Fibroblast of peridontal ligament (primary cell): ENCODE results near the gene GRK3.
"Not testable (repeated sequence)": the region's sequence is repeated elsewhere in the genome, so short reads cannot be mapped to it uniquely, and the experiment has no call there.

Experiments
- DNase-seq: peaks from one replicate; pipeline ENCODE4 v3.0.0-alpha.2; 2010; ENCODE audit errors: extremely low read depth

The GRK3 gene

GRCh38 chr22:25571969-25572707 lies 7.7 kb downstream of the GRK3 start:
- not testable (repeated sequence) for DNase-seq

GRCh38 chr22:25572708-25573171 lies 8.3 kb downstream of the GRK3 start:
- no peak for DNase-seq

GRCh38 chr22:25573841-25574240 lies 9.4 kb downstream of the GRK3 start:
- no peak for DNase-seq

- no peak for DNase-seq
Observed at GRCh38 chr22:25574736-25575135, 10.3 kb downstream of the GRK3 start.

GRCh38 chr22:25575674-25576392 lies 11.4 kb downstream of the GRK3 start:
- not testable (repeated sequence) for DNase-seq

GRCh38 chr22:25581452-25581851 lies 17.0 kb downstream of the GRK3 start:
- DNase-seq = not testable (repeated sequence)

- peak; percentile 19 for DNase-seq
Observed at GRCh38 chr22:25582946-25583345, 18.5 kb downstream of the GRK3 start.

- DNase-seq = not testable (repeated sequence)
Observed at GRCh38 chr22:25584993-25585392, 20.5 kb downstream of the GRK3 start.

GRCh38 chr22:25589664-25590063 lies 25.2 kb downstream of the GRK3 start:
- not testable (repeated sequence) for DNase-seq

GRCh38 chr22:25593323-25593722 lies 28.8 kb downstream of the GRK3 start:
- DNase-seq = not testable (repeated sequence)

- no peak for DNase-seq
Observed at GRCh38 chr22:25598609-25599008, 34.1 kb downstream of the GRK3 start.

GRCh38 chr22:25602445-25602844 lies 38.0 kb downstream of the GRK3 start:
- no peak for DNase-seq

- no peak for DNase-seq
Observed at GRCh38 chr22:25602916-25603315, 38.4 kb downstream of the GRK3 start.

GRCh38 chr22:25605146-25605545 lies 40.7 kb downstream of the GRK3 start:
- DNase-seq = not testable (repeated sequence)

- DNase-seq = not testable (repeated sequence)
Observed at GRCh38 chr22:25605565-25605964, 41.1 kb downstream of the GRK3 start.

GRCh38 chr22:25611284-25611683 lies 46.8 kb downstream of the GRK3 start:
- DNase-seq = not testable (repeated sequence)

GRCh38 chr22:25613131-25613530 lies 48.7 kb downstream of the GRK3 start:
- DNase-seq = not testable (repeated sequence)

- not testable (repeated sequence) for DNase-seq
Observed at GRCh38 chr22:25613558-25613957, 49.1 kb downstream of the GRK3 start.

GRCh38 chr22:25614791-25615190 lies 50.3 kb downstream of the GRK3 start:
- DNase-seq = not testable (repeated sequence)

GRCh38 chr22:25621986-25622385 lies 57.5 kb downstream of the GRK3 start:
- no peak for DNase-seq

- DNase-seq = no peak
Observed at GRCh38 chr22:25623310-25623734, 58.8 kb downstream of the GRK3 start.

- no peak for DNase-seq
Observed at GRCh38 chr22:25623851-25624250, 59.4 kb downstream of the GRK3 start.

- no peak for DNase-seq
Observed at GRCh38 chr22:25624476-25624875, 60.0 kb downstream of the GRK3 start.
